HG02759 (cell line): ENCODE data around the gene CEBPB.

Experiments used
- ATAC-seq: cut with Tn5 transposase; IDR thresholded peaks from one replicate; pipeline ENCODE4 v1.9.1; 2021; ENCODE audit warnings: mild to moderate bottlenecking, moderate library complexity; ENCODE audit not compliant: unreplicated experiment

Gene CEBPB

DNA sequence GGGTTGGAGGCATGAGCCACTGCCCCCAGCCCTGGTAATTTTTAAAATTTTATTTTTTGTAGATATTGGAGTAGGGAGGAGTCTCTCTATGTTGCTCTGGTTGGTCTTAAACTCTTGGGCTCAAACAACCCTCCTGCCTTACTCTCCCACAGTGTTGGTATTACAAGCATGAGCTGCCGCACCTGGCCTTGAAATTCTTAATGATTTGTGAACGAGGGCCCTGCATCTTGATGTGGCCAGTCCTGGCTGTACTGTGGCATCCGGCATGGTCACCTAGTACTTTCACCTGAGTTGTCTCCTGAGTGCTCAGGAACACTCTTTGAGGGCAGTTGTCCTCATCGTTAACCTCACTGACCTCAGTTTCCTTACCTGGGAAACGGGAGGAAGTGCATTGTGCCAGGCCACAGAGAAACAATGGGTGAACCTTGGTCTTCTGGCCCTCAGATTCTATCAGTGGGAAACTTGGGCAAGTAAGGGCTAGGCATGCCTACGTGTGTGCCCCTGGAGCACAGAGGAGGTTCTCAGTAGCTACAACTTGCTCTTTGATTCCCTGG is 19.5 kb downstream of the CEBPB start:
- ATAC-seq = no peak

DNA sequence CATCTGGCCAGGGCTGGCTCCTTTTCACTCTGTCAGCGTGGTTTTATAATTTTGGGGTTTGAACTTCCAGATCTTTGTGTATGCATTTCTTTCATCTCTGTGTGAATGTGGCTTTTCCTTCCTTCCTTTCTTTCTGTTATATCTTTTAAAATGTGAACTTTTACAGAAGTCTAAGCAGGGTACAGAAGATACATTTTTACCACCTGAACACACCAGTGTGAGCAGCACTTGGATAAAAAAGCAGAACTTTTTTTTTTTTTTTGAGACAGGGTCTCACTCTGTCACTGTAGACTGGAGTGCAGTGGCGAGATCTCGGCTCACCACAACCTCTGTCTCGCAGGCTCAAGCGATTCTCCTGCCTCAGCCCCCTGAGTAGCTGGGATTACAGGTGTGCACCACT is 20.5 kb downstream of the CEBPB start:
- ATAC-seq = no peak

DNA sequence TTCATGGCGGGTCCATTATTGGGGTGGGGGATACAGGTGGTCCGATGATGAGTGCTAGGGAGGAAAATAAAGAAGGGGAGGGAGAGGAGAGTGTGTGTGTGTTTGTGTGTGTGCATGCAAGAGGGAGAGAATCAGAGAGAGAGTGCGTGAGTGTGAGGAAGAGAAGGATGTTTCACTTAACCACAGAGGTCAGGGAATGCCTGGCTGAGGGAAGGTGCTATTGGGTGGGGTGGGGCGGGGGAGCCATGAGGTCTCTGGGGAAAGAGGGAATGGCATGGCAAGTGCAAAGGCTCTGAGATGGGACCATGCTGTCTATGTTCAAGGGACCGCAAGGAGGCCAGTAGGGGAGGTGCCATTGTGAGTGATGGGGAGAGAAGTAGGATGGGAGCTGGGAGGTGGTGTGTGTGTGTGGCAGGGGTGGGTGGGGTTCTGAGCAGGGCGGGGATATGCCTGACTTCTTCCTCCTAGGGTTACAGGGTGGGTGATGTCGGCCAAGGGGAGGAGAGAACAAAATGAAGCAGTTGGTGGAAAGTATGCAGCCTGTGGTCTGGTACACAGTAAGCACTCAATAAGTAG is 23.0 kb downstream of the CEBPB start:
- ATAC-seq = no peak

DNA sequence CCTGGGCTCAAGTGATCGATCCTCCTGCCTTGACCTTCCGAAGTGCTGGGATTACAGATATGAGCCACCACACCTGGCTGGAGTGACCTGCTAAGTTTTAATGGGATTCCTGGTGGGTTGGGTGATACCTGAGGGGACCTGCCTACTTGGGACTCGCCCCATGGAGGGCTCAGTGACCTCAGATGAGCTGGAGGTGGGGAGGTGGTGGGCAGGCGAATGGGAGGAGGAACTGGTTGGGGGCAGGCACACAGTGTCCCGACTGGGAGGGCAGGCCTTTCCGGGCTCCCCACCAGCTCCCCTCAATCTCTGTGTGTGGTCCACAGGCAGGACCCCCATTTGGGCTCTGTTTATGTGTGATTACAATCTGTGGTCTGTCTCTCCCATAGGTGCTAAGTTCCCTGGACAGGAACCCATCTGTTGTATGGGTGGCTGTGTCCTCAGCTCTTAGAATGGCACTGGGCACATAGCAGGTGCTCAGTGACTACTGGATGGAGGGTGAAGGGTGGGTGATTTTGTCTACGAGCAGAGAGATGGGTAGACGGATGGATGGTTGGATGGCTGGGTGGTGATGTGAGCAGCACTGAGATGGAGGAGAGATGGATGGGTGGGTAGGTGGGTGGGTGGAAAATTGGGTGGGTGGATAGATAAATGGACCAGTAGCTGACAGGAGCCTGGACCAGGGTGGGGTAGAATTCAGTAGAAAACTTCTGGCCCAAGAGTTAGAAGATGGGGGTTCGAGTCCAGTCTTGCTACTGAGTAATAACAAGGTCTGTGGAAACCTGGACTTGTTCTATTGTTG is 23.8 kb downstream of the CEBPB start:
- no peak for ATAC-seq

DNA sequence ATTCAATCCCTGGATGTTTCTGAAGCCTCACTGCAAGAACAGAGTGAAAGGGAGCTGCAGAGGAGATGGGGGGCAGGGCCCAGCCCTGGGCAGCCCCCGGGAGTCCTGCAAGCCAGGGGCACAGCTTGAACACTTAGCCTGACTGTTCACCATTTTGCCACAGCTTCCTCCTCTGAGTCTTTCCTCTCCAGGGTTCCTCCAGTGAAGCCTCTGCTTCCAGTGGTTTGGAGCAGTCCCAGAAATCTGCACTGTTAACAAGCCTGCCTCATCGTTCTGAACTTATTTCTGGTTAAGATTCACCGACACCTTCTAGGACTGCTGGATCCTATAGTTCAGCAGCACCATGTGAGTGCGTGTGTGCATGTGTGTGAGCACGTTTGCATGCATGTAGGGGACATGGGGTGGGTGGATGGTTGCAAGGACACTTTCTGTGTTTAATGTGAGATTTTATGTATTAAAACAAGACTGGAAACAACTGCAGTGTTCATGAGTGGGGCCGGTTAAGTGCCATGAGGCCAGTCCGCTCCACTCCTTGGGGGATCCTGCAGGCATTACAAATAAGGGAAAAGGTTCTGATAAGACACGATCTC is 24.6 kb downstream of the CEBPB start:
- no peak for ATAC-seq

DNA sequence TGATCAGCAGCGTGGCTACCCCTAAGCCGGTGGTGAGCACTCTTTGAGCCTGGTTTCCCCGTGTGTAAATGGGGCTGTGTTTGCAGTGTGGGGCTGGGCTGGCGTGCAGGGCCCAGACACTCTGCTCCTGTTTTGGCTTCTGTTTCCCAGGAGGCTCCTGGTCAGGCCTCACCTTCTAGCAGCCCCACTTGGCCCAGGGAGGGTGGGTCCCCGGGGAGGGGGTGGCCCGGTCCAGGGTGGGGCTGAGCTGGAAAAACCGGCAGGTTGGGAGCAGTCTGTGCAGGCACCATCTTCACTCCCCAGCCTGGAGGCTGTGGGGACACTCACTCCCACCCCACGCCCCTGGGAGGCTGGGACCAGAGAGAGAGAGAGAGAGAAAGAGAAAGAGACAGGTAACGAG is 25.3 kb downstream of the CEBPB start:
- no peak for ATAC-seq

DNA sequence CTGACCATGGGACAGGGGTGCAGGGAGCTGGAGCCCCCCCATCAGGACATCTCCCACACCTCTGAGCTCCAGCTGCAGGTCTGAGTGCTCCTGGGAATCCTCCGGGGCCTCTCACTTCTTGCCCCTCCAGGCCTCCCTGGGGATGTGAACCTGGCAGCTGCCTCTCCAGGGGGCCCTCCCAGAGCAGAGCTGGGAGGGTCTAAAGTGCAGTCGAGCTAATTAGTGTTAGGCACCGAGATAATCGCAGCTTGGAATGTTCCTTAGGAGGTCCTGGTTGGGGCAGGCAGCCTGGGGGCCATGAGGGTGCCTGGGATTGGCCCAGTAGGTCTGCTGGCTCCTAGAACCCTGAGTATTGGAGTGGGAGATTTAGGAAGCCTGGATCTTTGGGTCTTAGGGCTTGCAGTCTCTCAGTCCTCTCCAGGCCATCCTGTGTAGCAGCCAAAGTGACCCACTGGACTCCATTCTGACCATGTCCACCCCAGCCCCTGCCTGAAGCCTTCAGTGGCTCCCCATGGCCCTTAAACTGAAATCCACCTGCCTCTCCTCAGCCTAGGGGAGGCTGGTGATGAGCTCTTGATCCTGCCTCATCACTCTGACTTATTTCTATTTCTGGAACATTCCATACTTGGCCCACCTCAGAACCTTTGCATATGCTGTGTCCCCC is 26.0 kb downstream of the CEBPB start:
- no peak for ATAC-seq

DNA sequence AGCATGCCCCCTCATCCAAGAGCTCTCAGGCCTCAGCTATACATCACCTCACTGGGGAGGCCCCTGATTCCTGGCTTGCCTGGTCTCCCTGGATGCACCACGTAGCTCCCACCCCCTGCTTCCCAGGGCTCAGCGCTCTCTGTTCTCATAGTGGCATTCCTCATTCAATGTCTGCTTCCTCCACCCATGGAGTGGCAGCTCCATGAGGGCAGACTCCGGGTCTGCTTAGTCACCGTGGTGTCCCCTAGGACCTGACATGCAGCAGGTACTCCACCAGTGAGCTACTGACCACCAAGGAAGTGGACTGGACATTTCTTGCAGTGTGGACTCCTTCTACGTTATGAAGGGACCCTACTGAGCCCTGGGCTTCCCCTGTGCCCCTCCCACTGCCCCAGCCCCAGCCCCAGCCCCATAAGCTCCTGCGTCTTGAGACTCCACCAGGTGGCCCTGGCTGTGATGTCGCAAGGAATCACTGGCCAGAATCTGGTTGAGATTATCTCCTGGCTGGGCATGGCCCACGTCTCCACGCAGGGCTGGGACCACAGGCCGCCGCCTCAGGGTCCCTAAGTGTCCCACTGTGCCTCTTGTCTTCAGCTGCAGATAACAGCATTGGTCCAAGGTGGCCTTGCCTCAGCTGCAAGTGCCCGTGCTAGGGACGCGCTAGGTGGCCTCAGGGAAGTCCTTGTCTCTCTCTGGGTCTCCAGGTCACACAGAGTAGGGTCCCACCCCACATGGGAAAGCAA is 26.7 kb downstream of the CEBPB start:
- ATAC-seq = no peak

DNA sequence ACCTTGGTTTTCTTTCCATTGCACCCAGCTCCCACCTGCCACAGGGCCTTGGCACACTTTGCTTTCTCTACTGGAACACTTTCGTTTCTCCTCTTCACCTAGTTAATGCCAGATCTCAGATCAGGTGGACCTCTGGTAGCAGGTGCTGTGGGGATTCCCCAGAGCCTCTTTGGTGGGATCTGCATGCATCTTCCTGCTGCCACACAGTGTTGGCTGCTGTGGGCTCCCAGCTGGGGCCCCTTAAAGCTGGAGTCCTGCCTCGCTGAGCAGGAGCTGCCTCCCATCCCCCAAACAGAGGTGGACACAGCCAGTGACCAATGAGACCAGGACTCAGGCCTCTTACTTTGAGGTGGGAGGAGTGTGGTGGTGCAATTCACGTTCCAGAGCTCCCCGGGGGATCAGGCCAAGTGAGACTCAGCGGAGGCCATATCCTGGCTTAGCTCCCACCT is 28.4 kb downstream of the CEBPB start:
- ATAC-seq = no peak

DNA sequence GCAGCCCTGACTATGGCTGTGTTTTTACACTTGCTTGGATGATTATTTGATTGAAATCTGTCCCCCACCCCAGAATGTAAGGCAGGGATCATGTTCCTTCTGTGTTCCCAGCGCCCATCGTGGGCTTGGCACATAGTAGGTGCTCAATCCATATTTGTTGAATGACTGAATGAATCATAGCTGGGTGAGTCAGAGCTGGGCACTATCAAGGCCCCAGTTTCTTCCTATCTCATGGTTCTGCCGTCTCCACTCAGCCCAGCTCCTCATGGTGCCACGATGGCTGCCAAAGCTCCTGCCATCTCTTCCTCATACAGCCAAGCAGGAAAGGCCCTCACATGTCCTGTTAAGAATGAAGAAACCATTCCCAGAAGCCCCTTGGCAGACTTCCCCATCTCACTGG is 29.0 kb downstream of the CEBPB start:
- ATAC-seq = no peak

DNA sequence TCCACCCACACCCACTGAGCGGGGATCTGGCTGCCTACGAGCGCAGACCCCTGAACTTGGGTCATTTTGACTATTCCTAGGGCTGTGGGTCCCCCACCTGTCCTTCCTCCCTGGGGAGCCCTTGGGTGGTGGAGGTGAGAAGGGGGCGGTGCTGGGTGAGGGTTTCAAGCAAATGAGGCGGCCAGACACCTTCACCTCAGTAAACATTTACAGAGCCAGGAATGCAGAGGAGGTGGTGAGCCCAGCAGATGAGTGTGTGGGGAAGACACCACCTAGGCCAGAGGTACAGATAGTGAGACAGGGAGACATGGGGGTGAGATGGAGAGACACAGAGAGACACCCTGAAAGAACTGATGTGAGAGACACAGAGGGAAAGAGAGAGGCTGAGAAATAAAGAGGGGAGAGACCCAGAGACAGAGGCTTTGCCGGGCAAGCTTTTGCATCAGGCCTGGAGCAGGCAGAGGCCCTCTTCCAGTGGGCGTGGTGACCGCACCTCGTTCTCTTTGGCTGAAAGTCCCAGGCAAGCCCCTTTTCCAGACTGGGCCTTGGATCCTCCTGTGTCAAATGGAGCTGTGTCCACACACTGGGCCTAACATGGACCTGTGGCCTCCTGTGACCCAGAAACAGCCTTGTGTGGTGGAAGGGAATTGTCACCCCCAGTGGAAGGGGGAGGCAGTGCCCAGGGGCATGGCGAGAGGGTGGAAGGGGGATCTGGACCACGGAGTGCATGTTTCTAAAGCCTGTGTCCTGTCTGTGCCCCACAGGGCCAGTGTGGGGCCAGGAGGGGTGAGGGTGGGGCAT is 29.7 kb downstream of the CEBPB start:
- no peak for ATAC-seq

DNA sequence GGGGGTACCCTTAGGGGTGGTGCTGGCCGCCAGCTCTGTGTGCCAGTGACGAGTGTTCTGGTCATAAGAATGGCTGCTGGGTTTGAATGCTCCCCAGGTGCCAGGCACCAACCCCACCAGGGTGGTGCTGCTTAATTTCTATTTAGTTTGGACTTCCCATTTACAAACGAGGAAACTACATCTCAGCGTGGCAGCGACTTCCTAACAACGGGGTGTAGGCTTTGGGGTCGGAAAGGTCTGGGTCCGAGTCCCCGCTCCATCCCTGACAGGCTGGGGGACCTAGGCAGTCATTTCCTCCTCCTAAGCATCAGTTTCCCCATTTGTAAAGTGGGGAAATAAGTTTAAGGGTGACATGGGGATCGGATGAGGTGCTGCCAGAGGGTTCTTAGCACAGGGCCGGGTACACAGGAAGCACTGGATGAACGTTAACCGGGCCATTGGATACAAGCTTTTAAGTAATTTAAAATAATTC is 30.3 kb downstream of the CEBPB start:
- ATAC-seq = no peak

DNA sequence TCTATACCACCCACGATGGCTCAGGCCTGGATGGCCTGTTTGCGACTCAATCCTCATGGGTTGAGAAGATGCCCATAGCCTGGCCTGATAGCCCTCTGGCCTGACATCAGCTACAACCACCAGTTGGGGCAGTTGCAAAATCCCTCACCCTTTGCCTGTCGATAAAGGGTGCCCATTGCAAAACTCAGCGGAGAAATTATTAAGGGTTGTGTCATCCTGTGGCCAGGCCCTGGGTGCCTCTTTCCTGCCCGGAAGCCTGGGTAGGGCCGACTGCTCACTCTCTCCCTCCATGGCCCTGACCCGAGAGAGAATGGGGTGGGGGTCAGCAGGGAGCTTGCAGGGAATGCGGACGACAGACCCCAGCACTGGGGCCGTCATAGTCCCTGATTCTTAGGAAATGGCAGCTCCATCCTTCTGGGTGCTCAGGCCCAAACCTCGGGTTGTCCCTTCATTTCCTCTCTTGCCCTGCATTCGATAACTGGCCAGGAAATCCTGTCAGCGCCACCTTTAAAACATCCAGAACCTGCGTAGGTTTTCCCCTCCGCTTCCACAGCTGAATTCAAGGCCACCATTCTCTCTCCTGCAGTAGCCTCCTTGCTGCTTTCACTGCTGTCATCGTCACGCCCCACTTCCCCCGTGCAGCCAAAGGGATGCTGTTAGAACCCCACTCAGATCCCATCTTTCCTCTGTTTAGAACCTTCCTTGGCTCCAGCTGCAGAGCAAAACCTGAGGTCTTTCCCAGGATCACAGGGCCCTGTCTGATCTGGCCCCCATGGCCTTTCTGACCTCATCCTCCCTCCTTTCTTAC is 31.1 kb downstream of the CEBPB start:
- no peak for ATAC-seq

DNA sequence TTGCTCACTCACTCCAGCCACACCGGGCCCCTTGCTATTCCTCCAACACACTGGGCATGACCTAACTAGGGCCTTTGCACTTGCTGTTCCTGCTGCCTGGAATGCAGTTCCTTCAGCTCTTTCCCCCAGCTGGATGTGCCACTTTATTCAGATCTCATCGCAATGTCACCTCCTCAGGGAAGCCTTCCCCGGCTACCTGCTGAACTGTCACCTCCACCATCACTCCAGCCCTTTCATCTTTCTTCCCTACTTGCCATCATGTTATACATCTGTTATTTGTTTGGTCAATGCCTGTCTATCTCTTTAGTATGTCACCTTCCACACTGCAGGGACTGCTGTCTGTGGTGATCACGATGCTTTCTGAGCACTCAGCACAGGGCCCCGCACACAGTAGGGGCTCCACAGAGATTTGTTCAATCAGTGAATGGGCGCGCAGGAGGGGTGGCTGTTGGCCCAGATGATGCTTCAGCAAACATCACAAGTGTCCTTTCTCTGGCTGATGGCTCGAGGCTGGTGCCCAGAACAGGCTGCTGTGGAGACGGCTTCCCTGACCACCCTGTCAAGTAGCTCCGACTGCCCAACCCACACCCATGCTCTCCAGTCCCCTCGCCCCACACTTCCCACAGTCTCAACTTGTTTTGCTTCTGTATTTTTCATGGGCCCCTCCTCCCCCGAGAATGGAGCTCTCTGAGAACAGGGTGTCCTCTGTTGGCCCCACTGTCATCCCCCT is 31.8 kb downstream of the CEBPB start:
- ATAC-seq = no peak

DNA sequence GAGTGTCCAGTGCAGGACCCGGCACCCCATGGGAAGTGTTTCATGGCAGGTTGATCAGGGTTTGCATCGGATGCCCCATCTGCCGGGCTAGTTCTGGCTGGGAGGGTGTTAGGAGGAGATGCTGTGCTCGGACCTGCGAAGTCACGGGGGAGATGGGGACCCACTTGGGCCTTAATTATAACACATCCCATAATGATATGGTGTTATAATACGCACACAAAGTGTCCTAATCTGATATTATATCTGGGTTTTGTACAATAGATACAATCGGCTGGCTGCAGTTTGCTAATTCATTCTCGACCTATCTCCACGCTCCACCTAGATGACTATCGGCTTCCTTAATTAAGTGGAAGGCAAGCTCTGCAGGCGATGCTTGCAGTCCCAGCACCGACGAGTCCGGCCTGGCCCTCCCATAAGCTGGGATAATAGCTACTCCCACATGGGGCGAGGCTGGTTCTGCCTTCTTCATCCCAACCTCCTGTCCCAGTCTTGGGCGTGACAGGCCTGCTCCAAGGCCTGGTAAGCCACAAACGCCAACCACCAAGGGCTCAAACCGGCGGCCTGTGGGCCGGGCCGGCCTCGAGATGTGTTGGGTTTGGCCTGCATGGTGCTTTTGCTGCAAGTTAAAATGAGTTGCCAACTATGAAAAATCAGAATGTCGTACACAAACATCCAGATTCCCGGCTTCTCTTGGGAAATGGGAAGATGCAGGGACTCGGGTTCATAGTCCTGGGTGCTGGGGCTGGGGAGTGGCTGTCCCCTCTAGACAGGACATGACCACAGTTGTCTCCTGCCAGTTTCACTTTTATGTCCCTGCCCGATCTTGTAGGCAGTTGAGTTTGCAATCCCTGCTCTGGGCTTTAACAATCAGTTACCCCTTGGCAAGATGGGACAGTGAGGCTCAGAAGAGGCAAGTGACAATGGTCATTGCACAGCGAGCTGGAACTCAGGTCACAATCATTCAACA is 32.7 kb downstream of the CEBPB start:
- no peak for ATAC-seq

DNA sequence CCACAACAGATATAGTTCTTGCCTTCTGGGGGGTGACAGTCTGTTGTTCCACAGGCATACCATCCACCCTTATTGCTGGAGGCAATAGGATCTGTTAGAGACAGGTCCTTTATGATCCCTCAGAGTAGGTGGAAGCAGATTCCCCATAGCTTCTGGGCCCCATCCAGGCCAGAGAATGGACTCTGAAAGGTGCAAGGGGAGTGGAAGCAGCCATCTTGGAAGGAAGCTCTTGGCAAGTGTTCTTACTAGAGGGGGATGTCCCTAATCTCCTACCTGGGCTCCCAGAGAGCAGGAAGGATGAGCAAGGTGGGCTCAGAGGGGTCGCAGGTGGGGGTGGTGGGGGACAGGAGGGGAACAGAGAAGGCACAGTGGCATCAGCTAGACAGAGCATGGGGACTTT is 33.4 kb downstream of the CEBPB start:
- no peak for ATAC-seq

DNA sequence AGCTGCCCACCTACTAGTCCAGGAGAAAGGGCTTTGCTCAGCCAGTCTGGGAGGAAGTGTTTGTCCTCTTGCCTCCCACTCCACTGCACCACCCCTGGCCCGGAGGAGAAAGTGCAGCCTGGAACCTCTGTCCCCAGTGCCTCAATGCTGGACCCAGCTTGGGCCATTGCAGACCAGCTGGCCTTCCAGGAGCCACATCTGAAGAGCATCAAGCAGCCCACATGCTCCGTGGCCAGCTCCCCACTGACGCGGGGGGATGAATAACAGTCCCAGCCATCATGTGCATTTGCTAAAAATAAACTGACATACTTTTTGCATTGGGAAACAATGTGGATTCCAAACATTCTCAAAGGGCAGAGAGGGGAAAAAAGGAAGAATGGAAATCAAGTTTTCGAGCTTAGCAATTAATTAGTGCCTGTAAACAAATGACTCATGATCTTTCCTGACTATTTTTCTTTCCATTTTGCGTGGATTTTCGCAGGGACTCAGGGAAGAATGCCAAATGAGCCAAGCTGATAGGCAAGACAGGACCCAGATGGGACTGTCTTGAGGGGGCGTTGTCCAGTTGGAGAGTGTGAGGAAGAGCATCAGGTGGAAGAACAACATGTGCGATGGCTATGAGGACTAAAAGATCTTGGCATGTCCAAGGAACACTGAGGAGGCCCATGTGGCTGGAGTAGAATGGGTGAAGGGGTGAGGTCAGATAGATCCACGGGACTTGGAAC is 34.1 kb downstream of the CEBPB start:
- ATAC-seq = no peak
